ENCODE measurements around the gene RHCE.
"Not testable (repeated sequence)": the region's sequence is repeated elsewhere in the genome, so short reads cannot be mapped to it uniquely, and the experiment has no call there.

GRCh38 chr1:25460816-25461215 lies 40.2 kb upstream of the RHCE start:
- not testable (repeated sequence) for TF ChIP-seq CTCF, POLR2A, POLR2AphosphoS5 (IDR thresholded peaks at IDR 0.05)

All from breast epithelium (tissue), 3 donors.